Body of pancreas (tissue), 4 donors: ENCODE results near the gene PLCB1. TPM values are rescaled to one million over a fixed set of nuclear protein-coding genes. Genes with fewer than 3 reads are reported as not detected.

ENCODE experiments used
- ATAC-seq: fragments of 150-250 bp; one replicate; pipeline ENCODE4 v1.9.1; 2016
- DNase-seq, 4 donors: peaks; one replicate each; pipeline ENCODE4 v3.0.0-alpha.2; 2019
- H3K27ac ChIP-seq, 4 donors: fragments of 200-600 bp; sonication (generic); 1 replicate in 3 of 4; 2 replicates in 1 of 4; pipeline versions ENCODE4 v1.5.1 to v1.6.1; 2016 to 2019; ENCODE audit warnings: mild to moderate bottlenecking in 1 of 4, mixed read lengths in 1 of 4, moderate library complexity in 1 of 4
- H3K27me3 ChIP-seq, 2 donors: fragments of 200-600 bp; sonication (generic); one replicate each; pipeline ENCODE4 v1.6.0; 2016; ENCODE audit warnings: mild to moderate bottlenecking in 1 of 2
- H3K36me3 ChIP-seq, 2 donors: fragments of 200-600 bp; sonication (generic); replicated peaks in 1 of 2; 2 replicates each; pipeline ENCODE4 v1.5.1; 2016; ENCODE audit warnings: low read depth in 2 of 2; ENCODE audit not compliant: insufficient read depth in 1 of 2
- H3K4me1 ChIP-seq: fragments of 200-600 bp; sonication (generic); one replicate; pipeline ENCODE4 v1.6.0; 2016
- H3K4me3 ChIP-seq, 2 donors: fragments of 200-600 bp; sonication (generic); 1 replicate in 1 of 2; 2 replicates in 1 of 2; pipeline ENCODE4 v1.5.1; 2016 to 2019
- H3K9me3 ChIP-seq, 3 donors: fragments of 200-600 bp; sonication (generic); 1 replicate in 2 of 3; 2 replicates in 1 of 3; pipeline ENCODE4 v1.5.1; 2016
- POLR2A ChIP-seq, 3 donors: fragments of 450-650 bp; IDR thresholded peaks; one replicate each; pipeline ENCODE4 v1.6.1; 2016; ENCODE audit warnings: antibody characterized with exemption in 3 of 3, mild to moderate bottlenecking in 2 of 3
- WGBS, 2 donors: methylation state at CpG; one replicate each; pipeline ENCODE4 v1.1.5; 2017; 5-methylcytosine and 5-hydroxymethylcytosine counted together
- intact Hi-C: fragments of 100-400 bp; cut with DNase I; formaldehyde crosslinking; loops from one replicate; pipeline ENCODE4 v1.15.1; 2023
- total RNA-seq, 2 donors: library from RNA; depleted of rRNA; stranded (reverse); fragments of >200 nt; gene quantifications; one replicate each; pipeline ENCODE4 v1.1.0, GENCODE V29; 2016
- TF ChIP-seq, protein P1 (sequence below), 7 experiments: fragments of 450-650 bp in 4 of 7; fragments of 200-600 bp in 3 of 7; sonication (generic) in 3 of 7; IDR thresholded peaks; one replicate each; pipeline ENCODE4 v1.5.1; 2016 to 2019; ENCODE audit warnings: antibody characterized with exemption in 7 of 7

The PLCB1 gene
- total RNA-seq, 2 donors from 2014 or later, result 32.9 to 46.1 TPM

DNA sequence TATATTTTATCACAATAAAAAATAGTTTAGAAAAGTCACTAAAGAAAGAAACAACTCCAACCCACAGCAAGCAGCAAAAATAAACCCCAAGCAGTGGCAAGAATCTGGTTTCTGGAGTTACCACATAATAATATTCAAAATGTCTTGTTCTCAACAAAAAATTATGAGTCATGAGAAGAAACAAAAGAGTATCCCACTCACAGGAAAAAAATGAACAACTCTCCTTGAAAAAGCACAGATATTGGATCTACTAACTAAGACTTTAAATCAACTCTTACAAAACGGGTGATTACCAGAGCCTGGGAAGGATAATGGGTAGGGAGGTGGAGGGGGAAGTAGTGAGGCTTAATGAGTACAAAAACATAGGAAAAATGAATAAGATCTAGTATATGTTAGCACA is 425.6 kb downstream of the PLCB1 start:
- no peaks in the 10 kb centered on the region for H3K36me3 ChIP-seq
- no peak overlapping the region for H3K27ac ChIP-seq
- intact Hi-C loops, result no loop called here
- no peak overlapping the region for H3K4me3 ChIP-seq
- ATAC-seq, result no peak
- no peaks in the 10 kb centered on the region for H3K27me3 ChIP-seq
- TF ChIP-seq, protein P1, sequence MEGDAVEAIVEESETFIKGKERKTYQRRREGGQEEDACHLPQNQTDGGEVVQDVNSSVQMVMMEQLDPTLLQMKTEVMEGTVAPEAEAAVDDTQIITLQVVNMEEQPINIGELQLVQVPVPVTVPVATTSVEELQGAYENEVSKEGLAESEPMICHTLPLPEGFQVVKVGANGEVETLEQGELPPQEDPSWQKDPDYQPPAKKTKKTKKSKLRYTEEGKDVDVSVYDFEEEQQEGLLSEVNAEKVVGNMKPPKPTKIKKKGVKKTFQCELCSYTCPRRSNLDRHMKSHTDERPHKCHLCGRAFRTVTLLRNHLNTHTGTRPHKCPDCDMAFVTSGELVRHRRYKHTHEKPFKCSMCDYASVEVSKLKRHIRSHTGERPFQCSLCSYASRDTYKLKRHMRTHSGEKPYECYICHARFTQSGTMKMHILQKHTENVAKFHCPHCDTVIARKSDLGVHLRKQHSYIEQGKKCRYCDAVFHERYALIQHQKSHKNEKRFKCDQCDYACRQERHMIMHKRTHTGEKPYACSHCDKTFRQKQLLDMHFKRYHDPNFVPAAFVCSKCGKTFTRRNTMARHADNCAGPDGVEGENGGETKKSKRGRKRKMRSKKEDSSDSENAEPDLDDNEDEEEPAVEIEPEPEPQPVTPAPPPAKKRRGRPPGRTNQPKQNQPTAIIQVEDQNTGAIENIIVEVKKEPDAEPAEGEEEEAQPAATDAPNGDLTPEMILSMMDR (IDR thresholded peaks at IDR 0.05), result no peak
- no peak for TF ChIP-seq POLR2A (IDR thresholded peaks at IDR 0.05)
- H3K4me1 ChIP-seq, result no peaks in the 10 kb centered on the region
- 85 to 97% methylated on average over 1 of the region's 1 CpG for WGBS, 2 donors
- no peaks in the 10 kb centered on the region for H3K9me3 ChIP-seq
- no peak for DNase-seq

DNA sequence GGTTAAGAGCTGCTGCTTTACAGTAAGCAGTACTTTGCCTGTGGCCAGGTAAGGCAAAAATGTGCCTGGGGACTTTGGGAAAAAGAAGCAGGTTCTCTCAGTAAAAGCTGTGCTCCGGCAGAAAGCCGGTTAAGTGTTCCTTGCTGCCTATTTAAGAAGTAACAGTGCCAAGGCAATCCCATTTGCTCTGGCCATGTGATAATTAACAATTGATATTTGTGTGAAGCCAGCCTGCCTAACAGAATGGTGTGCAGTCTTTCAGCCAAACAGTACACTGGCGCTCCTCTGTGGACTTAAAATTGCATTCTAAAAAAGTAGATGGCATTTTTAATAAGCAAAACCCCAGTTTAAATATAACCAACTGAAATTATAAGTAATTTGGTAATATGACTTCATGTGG is 430.3 kb downstream of the PLCB1 start:
- no peak overlapping the region for H3K4me3 ChIP-seq
- ATAC-seq, result no peak
- TF ChIP-seq, protein P1 (IDR thresholded peaks at IDR 0.05), result no peak
- no peak for TF ChIP-seq POLR2A (IDR thresholded peaks at IDR 0.05)
- H3K4me1 ChIP-seq, result no peaks in the 10 kb centered on the region
- H3K36me3 ChIP-seq, result no peaks in the 10 kb centered on the region
- 87 to 89% methylated on average over 3 of the region's 3 CpGs for WGBS, 2 donors
- no peaks in the 10 kb centered on the region for H3K27me3 ChIP-seq
- no peak for DNase-seq
- H3K27ac ChIP-seq, result no peak overlapping the region
- H3K9me3 ChIP-seq, result no peaks in the 10 kb centered on the region
- intact Hi-C loops, result no loop called here

DNA sequence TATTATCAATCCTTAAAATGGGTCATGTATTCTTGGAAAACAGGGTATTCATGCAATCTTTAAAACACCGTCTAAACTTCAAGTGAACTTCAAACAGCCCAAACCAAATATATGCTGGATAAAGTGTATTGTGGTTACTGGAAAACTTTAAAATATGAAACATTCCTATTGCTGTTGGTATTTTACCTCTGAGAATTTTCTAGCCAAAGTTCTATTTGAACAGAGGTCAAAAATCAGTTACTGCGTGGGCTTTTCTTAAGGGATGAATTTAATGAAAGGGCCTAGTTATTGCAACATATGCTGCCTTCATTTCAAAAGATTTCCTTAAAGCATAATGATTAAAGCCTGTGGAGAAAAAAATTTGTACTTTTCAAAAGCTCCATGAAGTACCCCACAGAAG is 436.0 kb downstream of the PLCB1 start:
- no peak for ATAC-seq
- H3K27me3 ChIP-seq, result no peaks in the 10 kb centered on the region
- intact Hi-C loops, result no loop called here
- TF ChIP-seq, protein P1 (IDR thresholded peaks at IDR 0.05), result no peak
- TF ChIP-seq POLR2A (IDR thresholded peaks at IDR 0.05), result no peak
- H3K4me1 ChIP-seq, result no peaks in the 10 kb centered on the region
- 80 to 91% methylated on average over 2 of the region's 2 CpGs for WGBS, 2 donors
- no peak for DNase-seq
- no peaks in the 10 kb centered on the region for H3K9me3 ChIP-seq
- H3K36me3 ChIP-seq, result no peaks in the 10 kb centered on the region
- no peak overlapping the region for H3K4me3 ChIP-seq
- H3K27ac ChIP-seq, result no peak overlapping the region

DNA sequence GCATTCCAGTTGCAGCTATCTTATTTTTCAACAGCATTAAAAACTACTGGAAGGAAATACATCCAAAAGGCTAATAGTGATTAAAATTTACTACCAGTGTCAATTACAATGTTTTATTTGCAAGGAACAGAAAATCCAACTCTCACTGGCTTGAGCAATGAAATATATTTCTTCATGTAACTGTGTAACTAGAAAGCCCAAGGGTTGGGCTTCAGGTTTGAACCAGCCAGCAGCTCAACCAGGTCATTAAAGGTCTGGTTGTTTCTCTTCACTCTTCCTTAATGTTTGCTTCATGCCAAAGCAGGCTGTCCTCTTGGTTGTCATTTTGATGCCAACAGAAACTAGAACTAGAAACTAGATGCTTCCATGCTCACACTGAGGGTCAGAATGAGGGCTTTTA is 437.7 kb downstream of the PLCB1 start:
- Histone ChIP-seq H3K9me3 (no peaks in the 10 kb centered on the region), H3K27me3 (no peaks in the 10 kb centered on the region), H3K36me3 (no peaks in the 10 kb centered on the region), H3K4me3 (no peak overlapping the region), H3K27ac (no peak overlapping the region), H3K4me1 (no peaks in the 10 kb centered on the region)
- no peak for TF ChIP-seq POLR2A (IDR thresholded peaks at IDR 0.05)
- TF ChIP-seq, protein P1 (IDR thresholded peaks at IDR 0.05), result no peak
- ATAC-seq (no peak), DNase-seq (no peak)
- intact Hi-C loops, result no loop called here

DNA sequence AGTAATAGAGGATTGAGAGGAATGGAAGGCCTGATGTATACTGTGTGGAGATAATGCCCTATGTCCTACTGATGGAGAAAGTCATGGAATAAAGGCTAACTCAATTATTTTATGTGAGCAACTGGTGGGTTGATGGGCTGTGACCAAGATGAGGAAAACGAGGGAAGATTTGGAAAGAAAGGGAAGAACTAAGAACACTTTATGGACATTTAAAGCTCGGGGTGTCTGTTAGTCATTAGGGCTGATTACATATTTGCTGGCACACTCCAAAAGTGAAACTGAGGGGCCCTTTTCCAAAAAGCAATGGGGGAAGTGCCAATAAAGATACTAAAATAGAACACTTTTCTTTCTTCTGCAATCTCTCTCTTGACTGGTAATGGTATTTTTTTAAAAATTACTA is 439.5 kb downstream of the PLCB1 start:
- 70 to 90% methylated on average over 2 of the region's 2 CpGs for WGBS, 2 donors
- H3K4me1 ChIP-seq, result no peaks in the 10 kb centered on the region

More for the DNA sequence above, 439.5 kb downstream of the PLCB1 start:
- Histone ChIP-seq H3K36me3 (no peaks in the 10 kb centered on the region), H3K27me3 (no peaks in the 10 kb centered on the region), H3K4me3 (no peak overlapping the region), H3K27ac (no peak overlapping the region), H3K9me3 (no peaks in the 10 kb centered on the region)
- DNase-seq (no peak), ATAC-seq (no peak)
- intact Hi-C loops, result no loop called here
- TF ChIP-seq, protein P1 (IDR thresholded peaks at IDR 0.05), result no peak
